ENCODE results near the gene BTG3.

The BTG3 gene, protein sequence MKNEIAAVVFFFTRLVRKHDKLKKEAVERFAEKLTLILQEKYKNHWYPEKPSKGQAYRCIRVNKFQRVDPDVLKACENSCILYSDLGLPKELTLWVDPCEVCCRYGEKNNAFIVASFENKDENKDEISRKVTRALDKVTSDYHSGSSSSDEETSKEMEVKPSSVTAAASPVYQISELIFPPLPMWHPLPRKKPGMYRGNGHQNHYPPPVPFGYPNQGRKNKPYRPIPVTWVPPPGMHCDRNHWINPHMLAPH

DNA sequence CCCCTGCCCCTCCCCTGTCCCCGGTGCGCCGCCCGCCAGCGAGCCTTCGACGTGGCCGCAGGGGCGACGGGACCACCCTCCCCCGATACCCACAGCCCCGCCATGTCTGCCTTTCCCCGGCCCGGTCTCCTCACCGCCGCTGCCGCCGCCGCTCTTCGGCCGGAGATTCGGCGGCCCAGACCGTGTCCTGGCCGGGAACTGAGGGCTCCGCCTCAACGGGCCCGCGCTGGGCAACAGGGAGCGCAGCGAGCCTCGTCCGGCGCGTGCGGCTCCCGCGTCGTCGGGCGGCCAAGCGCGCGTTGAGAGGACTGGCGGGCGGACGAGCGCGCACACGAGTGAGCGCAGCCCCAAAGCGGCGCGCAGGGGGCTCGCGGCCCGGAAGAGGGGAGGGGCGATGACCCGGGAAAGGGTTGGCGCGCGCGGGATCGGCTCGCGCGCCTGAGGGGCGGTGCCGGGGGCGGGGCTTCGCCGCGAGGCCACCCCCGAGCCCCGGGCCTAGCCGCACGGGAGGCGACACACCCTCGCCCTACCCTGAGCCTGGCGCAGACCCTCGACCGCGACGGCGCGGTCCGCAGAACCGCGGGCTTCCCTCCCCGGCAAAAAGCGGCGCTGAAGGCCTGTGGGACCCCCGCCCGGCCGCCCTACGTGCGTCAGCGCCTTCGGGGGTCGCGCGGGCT, at the start of gene BTG3:
BTG3 (minus strand) TSS at position 337 of the 677 bp plus-strand sequence. CDS start 3,757 bp downstream, outside the sequence.
- DNase-seq (ENCODE audit: low read depth): peak; percentile 40
- TF ChIP-seq, protein P1, sequence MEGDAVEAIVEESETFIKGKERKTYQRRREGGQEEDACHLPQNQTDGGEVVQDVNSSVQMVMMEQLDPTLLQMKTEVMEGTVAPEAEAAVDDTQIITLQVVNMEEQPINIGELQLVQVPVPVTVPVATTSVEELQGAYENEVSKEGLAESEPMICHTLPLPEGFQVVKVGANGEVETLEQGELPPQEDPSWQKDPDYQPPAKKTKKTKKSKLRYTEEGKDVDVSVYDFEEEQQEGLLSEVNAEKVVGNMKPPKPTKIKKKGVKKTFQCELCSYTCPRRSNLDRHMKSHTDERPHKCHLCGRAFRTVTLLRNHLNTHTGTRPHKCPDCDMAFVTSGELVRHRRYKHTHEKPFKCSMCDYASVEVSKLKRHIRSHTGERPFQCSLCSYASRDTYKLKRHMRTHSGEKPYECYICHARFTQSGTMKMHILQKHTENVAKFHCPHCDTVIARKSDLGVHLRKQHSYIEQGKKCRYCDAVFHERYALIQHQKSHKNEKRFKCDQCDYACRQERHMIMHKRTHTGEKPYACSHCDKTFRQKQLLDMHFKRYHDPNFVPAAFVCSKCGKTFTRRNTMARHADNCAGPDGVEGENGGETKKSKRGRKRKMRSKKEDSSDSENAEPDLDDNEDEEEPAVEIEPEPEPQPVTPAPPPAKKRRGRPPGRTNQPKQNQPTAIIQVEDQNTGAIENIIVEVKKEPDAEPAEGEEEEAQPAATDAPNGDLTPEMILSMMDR (IDR thresholded peaks at IDR 0.05; ENCODE audit: low read depth, low read length, missing control alignments): no peak
- in situ Hi-C loops (cut with HindIII; ENCODE audit: low sequenced_read_pairs): no loop called here
- H3K4me3 ChIP-seq (ENCODE audit: low read depth, low read length): peak within 1 kb of the TSS; percentile 92

DNA sequence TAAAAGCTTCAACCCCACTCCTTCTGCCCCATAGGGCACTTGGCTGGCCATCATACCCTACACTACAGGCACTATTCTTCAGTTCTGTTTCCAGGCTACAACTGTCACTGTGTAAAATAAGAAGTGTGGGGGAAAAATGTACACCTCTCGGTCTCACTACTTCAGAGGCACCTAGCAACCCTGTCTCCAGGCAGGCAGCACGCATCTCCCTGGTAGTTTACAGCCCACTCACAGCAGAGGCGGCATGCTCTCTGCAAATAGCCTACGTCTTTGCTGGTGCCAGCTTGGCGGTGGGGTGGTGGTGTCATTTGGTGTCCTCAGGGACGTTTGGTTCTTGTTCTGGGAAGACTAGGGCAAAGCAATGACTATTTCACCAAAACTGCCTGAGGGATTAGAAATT, 48.2 kb upstream of the BTG3 start:
- TF ChIP-seq, protein P1 (IDR thresholded peaks at IDR 0.05; ENCODE audit: low read depth, low read length, missing control alignments): no peak
- DNase-seq (ENCODE audit: low read depth): no peak
- H3K4me3 ChIP-seq (ENCODE audit: low read depth, low read length): no peak overlapping the region
- in situ Hi-C loops (cut with HindIII; ENCODE audit: low sequenced_read_pairs): loop anchor here (25.0 kb wide), 1 partner anchor 251 kb away; no protein-coding TSS in a partner anchor

DNA sequence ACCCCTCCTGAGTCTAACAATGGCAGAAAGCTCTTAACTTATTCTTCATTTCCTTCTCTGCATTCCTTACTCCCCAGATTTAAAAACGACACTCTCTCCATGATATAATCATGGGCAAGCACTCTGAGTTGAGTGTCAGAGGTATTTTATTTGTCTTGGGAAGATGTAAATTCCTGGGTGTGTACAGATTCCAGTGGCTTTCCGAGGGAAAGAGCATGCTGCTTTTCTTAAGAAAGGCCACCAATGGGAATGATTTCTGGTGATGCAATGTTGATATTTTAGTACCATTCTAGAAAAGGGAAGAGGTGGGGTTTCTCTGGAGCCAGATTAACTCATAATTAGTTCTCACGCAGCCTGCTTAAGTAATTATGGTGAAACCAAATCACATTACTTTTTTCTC, 47.8 kb upstream of the BTG3 start:
- DNase-seq (ENCODE audit: low read depth): peak; percentile 66
- H3K4me3 ChIP-seq (ENCODE audit: low read depth, low read length): no peak overlapping the region
- in situ Hi-C loops (cut with HindIII; ENCODE audit: low sequenced_read_pairs): loop anchor here (25.0 kb wide), 1 partner anchor 252 kb away; no protein-coding TSS in a partner anchor
- TF ChIP-seq, protein P1 (IDR thresholded peaks at IDR 0.05; ENCODE audit: low read depth, low read length, missing control alignments): no peak

DNA sequence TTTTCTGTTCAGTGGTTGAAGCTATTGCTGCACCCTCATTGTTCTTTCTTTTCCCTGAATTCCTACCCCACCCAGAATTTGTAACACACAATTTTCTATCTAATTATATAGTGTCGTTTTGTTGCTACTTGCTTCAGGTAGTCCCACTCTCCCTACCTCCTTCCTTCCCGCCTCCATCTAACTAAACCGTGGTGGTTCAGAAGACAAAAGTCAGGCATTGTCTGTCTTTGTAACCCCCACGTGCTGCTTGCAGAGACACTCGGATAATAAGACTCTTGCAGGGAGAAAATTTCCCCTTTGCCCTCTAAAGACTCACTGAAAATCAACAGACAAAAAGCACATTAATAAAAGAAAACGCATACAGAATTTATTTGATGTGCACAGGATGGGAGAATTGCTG, 46.2 kb upstream of the BTG3 start:
- in situ Hi-C loops (cut with HindIII; ENCODE audit: low sequenced_read_pairs): loop anchor here (25.0 kb wide), 1 partner anchor 253 kb away; no protein-coding TSS in a partner anchor
- TF ChIP-seq, protein P1 (IDR thresholded peaks at IDR 0.05; ENCODE audit: low read depth, low read length, missing control alignments): no peak
- DNase-seq (ENCODE audit: low read depth): no peak
- no peak overlapping the region for H3K4me3 ChIP-seq (ENCODE audit: low read depth, low read length)

DNA sequence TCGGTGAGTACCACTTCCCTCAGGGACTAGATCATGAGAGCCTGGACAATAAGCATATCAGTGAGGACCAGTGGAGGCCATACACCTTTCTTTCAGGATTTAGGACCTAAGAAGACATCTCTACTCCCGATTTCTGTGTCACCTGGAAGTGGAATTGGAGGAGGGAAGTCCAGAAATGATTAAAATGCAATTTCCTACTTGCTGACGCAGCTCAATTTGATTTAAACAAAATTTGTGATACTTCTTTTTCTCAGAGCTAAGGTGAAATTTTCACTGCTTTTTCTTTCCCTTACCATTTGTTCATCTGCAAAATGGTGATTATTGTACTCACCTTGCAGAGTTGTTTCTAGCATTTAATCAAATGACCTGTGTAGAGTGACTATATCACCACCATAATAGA, 38.8 kb upstream of the BTG3 start:
- TF ChIP-seq, protein P1 (IDR thresholded peaks at IDR 0.05; ENCODE audit: low read depth, low read length, missing control alignments): no peak
- H3K4me3 ChIP-seq (ENCODE audit: low read depth, low read length): no peak overlapping the region
- no peak for DNase-seq (ENCODE audit: low read depth)
- in situ Hi-C loops (cut with HindIII; ENCODE audit: low sequenced_read_pairs): loop anchor here (25.0 kb wide), 1 partner anchor 261 kb away; no protein-coding TSS in a partner anchor

DNA sequence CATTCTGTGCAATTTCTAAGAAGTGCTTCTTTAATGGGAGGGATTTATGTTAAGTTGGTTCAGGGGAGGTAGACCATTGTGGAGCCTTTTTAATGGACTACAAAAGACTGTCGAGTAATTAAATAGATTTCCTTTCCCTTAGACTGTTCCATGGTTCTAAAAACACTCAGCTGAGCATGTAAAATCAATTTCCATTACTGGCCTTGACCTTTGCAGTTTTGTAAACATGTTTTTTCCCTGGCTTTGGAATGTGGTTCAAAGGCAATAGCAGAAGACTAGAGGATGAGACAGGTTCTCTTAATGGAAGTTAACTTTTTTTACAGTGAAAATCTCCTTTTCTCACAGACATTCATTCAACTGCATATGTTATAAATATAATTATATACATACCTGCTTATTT, 37.6 kb upstream of the BTG3 start:
- no peak for DNase-seq (ENCODE audit: low read depth)
- in situ Hi-C loops (cut with HindIII; ENCODE audit: low sequenced_read_pairs): loop anchor here (25.0 kb wide), 1 partner anchor 262 kb away; no protein-coding TSS in a partner anchor
- H3K4me3 ChIP-seq (ENCODE audit: low read depth, low read length): no peak overlapping the region
- TF ChIP-seq, protein P1 (IDR thresholded peaks at IDR 0.05; ENCODE audit: low read depth, low read length, missing control alignments): no peak

Measured in astrocyte of the cerebellum (primary cell).